K562 (cell line): Measurements from ENCODE around the gene KCTD7. TPM values are rescaled to one million over a fixed set of nuclear protein-coding genes. Genes with fewer than 3 reads are reported as not detected.

Experiments
- ASH1L ChIP-seq: fragments of 450-650 bp; IDR thresholded peaks from 2 replicates; pipeline ENCODE4 v1.6.1; 2018; ENCODE audit warnings: borderline replicate concordance, mild to moderate bottlenecking, low read depth; ENCODE audit not compliant: partially characterized antibody
- BACH1 ChIP-seq: fragments of 200-800 bp; sonication (Bioruptor generic); IDR thresholded peaks from 2 replicates; pipeline ENCODE4 v1.6.1; 2016; ENCODE audit warnings: missing genetic modification characterization, missing compliant biosample characterization
- BRCA1 ChIP-seq, 2 experiments: fragments of 450-650 bp in 1 of 2; sonication (generic) in 1 of 2; formaldehyde crosslinking in 1 of 2; IDR thresholded peaks; 2 replicates each; pipeline versions ENCODE4 v1.5.0 to v1.6.1; 2017 to 2020; ENCODE audit warnings: mild to moderate bottlenecking in 1 of 2, missing genetic modification reagents in 1 of 2
- ELF1 ChIP-seq: fragments of 200-800 bp; sonication (Bioruptor generic); IDR thresholded peaks from 2 replicates; pipeline ENCODE4 v1.6.1; 2016; ENCODE audit warnings: missing genetic modification characterization, missing compliant biosample characterization
- ELF4 ChIP-seq: fragments of 450-650 bp; formaldehyde crosslinking; IDR thresholded peaks from 2 replicates; pipeline ENCODE4 v1.4.0; 2022; ENCODE audit warnings: missing genetic modification characterization
- FOXP1 ChIP-seq: sonication (generic); formaldehyde crosslinking; IDR thresholded peaks from 2 replicates; pipeline ENCODE4 v1.8.0; 2022; ENCODE audit warnings: mild to moderate bottlenecking, missing genetic modification reagents
- NCOA6 ChIP-seq: fragments of 450-650 bp; IDR thresholded peaks from 2 replicates; pipeline ENCODE4 v1.6.1; 2017; ENCODE audit warnings: mild to moderate bottlenecking
- NR3C1 ChIP-seq: sonication (generic); formaldehyde crosslinking; IDR thresholded peaks from 2 replicates; pipeline ENCODE4 v1.8.1; 2022; ENCODE audit warnings: missing genetic modification reagents
- RBM15 ChIP-seq: fragments of 200-400 bp; formaldehyde crosslinking; IDR thresholded peaks from 2 replicates; pipeline ENCODE4 v1.6.1; 2018; ENCODE audit warnings: mild to moderate bottlenecking, low read length, moderate library complexity; ENCODE audit not compliant: insufficient read depth
- SLC30A9 ChIP-seq: fragments of 250-450 bp; sonication (Bioruptor Pico); IDR thresholded peaks from 2 replicates; pipeline ENCODE4 v1.8.0; 2022; ENCODE audit warnings: mild to moderate bottlenecking, moderate library complexity
- TEAD4 ChIP-seq, 2 experiments: sonication (generic) in 1 of 2; formaldehyde crosslinking in 1 of 2; IDR thresholded peaks; 2 replicates each; pipeline versions ENCODE4 v1.6.1 to v1.8.0; 2012 to 2022; ENCODE audit warnings: borderline replicate concordance in 1 of 2, inconsistent platforms in 1 of 2, low read length in 1 of 2, mild to moderate bottlenecking in 1 of 2, missing genetic modification reagents in 1 of 2
- ZNF79 ChIP-seq: fragments of 250-450 bp; sonication (Bioruptor Pico); IDR thresholded peaks from 2 replicates; pipeline ENCODE4 v1.4.0; 2020; ENCODE audit warnings: low read depth, mild to moderate bottlenecking, moderate library complexity
- polyA plus RNA-seq, 8 experiments: library from polyadenylated mRNA; depleted of rRNA in 4 of 8; stranded (reverse) in 5 of 8; unstranded in 3 of 8; fragments of >200 nt; fragmentation: Nextera tagmentation in 2 of 8; fragmentation: Illumina TruSeq in 1 of 8; extraction: Ambion mirVana in 2 of 8; extraction: Trizol in 1 of 8; gene quantifications; 2 replicates each; pipeline versions ENCODE4 v1.2.1 to v1.2.3, GENCODE V29; 2011 to 2014; ENCODE audit warnings: inconsistent platforms in 1 of 8, missing spikeins in 1 of 8
- total RNA-seq, 7 experiments: library from RNA; depleted of rRNA in 6 of 7; stranded (reverse); fragments of >200 nt in 6 of 7; fragmentation: Illumina TruSeq in 2 of 7; extraction: Trizol in 2 of 7; gene quantifications; 2 replicates each; pipeline versions ENCODE4 v1.2.1 to v1.2.3, GENCODE V29; 2011 to 2021; ENCODE audit warnings: low replicate concordance in 1 of 7
- TF ChIP-seq, protein P1 (sequence below): fragments of 200-400 bp; formaldehyde crosslinking; IDR thresholded peaks from 2 replicates; pipeline ENCODE4 v1.6.1; 2017; ENCODE audit warnings: mild to moderate bottlenecking, low read depth, low read length, moderate library complexity
- TF ChIP-seq, protein P2 (sequence below): fragments of 450-650 bp; IDR thresholded peaks from 2 replicates; pipeline ENCODE4 v1.6.1; 2017; ENCODE audit warnings: mild to moderate bottlenecking, moderate library complexity
- TF ChIP-seq, protein P3 (sequence below): fragments of 450-650 bp; conservative IDR thresholded peaks from 2 replicates; pipeline ENCODE4 v1.6.1; 2016; ENCODE audit warnings: missing genetic modification characterization, low read depth, mild to moderate bottlenecking, missing compliant biosample characterization, moderate library complexity
- TF ChIP-seq, protein P4 (sequence below): fragments of 450-650 bp; formaldehyde crosslinking; IDR thresholded peaks from 2 replicates; pipeline ENCODE4 v1.4.0; 2020; ENCODE audit warnings: mild to moderate bottlenecking, moderate library complexity
- TF ChIP-seq, protein P5 (sequence below): sonication (generic); formaldehyde crosslinking; IDR thresholded peaks from 2 replicates; pipeline ENCODE4 v1.5.0; 2020; ENCODE audit warnings: missing genetic modification reagents

The KCTD7 gene
- total and polyA plus RNA-seq, 9 of the 15 experiments (the other 6 are each of a cell fraction or from before 2014, with no cell fraction given): 1.5 to 26.0 (median 9.0) TPM

DNA sequence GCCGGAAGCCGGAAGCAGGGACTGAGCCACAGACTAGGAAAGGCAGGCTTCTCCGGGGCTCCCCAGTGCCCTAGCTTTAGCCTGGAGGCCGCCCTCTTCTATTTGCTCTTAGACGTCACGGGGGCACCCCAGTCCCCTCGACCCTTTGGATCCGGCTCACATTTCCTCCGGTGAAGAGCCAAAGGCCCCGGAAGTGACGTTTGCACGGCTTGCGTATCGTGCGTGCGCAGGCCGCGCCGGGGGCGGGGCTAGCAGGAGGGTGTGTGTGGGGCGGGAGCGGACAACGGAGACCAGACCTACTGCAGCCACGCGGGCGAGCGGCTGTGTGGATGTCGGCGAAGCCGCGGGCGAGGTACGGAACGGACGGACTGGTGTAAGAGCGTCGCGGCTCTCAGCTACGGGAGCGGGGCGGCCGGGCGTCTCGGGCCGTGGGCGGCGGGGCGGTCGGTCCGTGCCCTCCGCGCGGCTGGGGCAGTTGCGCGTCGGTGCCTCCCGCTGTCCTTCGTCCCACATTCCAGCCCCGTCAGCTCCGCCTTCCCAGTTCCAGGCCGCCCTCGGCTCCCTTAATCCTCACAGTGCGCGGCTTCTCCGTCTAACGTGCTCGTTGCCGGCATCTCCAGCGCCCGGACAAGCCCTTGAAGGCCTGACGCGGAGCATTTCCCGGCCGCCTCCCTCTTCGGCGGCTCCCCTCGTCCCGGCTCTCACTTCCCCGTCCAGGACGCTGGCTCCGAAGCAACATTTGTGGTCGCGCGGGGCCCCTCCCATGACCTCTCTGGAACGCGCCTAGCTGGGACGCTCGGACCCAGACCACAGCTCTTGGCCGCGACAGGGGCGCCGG is 25.8 kb downstream of the KCTD7 start (continued):
- TF ChIP-seq, protein P1, sequence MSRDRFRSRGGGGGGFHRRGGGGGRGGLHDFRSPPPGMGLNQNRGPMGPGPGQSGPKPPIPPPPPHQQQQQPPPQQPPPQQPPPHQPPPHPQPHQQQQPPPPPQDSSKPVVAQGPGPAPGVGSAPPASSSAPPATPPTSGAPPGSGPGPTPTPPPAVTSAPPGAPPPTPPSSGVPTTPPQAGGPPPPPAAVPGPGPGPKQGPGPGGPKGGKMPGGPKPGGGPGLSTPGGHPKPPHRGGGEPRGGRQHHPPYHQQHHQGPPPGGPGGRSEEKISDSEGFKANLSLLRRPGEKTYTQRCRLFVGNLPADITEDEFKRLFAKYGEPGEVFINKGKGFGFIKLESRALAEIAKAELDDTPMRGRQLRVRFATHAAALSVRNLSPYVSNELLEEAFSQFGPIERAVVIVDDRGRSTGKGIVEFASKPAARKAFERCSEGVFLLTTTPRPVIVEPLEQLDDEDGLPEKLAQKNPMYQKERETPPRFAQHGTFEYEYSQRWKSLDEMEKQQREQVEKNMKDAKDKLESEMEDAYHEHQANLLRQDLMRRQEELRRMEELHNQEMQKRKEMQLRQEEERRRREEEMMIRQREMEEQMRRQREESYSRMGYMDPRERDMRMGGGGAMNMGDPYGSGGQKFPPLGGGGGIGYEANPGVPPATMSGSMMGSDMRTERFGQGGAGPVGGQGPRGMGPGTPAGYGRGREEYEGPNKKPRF: no peak
- TF ChIP-seq, protein P2, sequence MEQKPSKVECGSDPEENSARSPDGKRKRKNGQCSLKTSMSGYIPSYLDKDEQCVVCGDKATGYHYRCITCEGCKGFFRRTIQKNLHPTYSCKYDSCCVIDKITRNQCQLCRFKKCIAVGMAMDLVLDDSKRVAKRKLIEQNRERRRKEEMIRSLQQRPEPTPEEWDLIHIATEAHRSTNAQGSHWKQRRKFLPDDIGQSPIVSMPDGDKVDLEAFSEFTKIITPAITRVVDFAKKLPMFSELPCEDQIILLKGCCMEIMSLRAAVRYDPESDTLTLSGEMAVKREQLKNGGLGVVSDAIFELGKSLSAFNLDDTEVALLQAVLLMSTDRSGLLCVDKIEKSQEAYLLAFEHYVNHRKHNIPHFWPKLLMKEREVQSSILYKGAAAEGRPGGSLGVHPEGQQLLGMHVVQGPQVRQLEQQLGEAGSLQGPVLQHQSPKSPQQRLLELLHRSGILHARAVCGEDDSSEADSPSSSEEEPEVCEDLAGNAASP: no peak
- TF ChIP-seq BACH1: no peak
- peak; percentile 80 for TF ChIP-seq NCOA6
- TF ChIP-seq FOXP1 (CRISPR knock-in tag): peak; percentile 80; the same call in 1 of the 2 replicates
- TF ChIP-seq SLC30A9: no peak
- TF ChIP-seq ELF1: peak; percentile 97
- TF ChIP-seq BRCA1 (IDR thresholded peaks at IDR 0.05): no peak
- TF ChIP-seq BRCA1 (CRISPR knock-in tag; IDR thresholded peaks at IDR 0.05): no peak
- TF ChIP-seq, protein P3, sequence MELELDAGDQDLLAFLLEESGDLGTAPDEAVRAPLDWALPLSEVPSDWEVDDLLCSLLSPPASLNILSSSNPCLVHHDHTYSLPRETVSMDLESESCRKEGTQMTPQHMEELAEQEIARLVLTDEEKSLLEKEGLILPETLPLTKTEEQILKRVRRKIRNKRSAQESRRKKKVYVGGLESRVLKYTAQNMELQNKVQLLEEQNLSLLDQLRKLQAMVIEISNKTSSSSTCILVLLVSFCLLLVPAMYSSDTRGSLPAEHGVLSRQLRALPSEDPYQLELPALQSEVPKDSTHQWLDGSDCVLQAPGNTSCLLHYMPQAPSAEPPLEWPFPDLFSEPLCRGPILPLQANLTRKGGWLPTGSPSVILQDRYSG: 0 out of 2 replicates have a peak, but pooled peaks have one; percentile 57
- TF ChIP-seq TEAD4 (IDR thresholded peaks at IDR 0.05; ENCODE audit: low read length): peak; percentile 27; the same call in 1 of the 2 replicates
- TF ChIP-seq TEAD4 (CRISPR knock-in tag; IDR thresholded peaks at IDR 0.05; ENCODE audit: borderline replicate concordance): peak; percentile 63; the same call in 1 of the 2 replicates
- no peak for TF ChIP-seq ZNF79 (CRISPR knock-in tag)
- TF ChIP-seq RBM15: no peak
- TF ChIP-seq, protein P4, sequence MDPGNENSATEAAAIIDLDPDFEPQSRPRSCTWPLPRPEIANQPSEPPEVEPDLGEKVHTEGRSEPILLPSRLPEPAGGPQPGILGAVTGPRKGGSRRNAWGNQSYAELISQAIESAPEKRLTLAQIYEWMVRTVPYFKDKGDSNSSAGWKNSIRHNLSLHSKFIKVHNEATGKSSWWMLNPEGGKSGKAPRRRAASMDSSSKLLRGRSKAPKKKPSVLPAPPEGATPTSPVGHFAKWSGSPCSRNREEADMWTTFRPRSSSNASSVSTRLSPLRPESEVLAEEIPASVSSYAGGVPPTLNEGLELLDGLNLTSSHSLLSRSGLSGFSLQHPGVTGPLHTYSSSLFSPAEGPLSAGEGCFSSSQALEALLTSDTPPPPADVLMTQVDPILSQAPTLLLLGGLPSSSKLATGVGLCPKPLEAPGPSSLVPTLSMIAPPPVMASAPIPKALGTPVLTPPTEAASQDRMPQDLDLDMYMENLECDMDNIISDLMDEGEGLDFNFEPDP: no peak
- TF ChIP-seq ASH1L: peak; percentile 51
- peak; percentile 77; the same call in 1 of the 2 replicates for TF ChIP-seq ELF4 (CRISPR knock-in tag)
- TF ChIP-seq NR3C1 (CRISPR knock-in tag): 0 out of 2 replicates have a peak, but pooled peaks have one; percentile 27
- TF ChIP-seq, protein P5, sequence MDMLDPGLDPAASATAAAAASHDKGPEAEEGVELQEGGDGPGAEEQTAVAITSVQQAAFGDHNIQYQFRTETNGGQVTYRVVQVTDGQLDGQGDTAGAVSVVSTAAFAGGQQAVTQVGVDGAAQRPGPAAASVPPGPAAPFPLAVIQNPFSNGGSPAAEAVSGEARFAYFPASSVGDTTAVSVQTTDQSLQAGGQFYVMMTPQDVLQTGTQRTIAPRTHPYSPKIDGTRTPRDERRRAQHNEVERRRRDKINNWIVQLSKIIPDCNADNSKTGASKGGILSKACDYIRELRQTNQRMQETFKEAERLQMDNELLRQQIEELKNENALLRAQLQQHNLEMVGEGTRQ (CRISPR knock-in tag): peak; percentile 69; the same call in 1 of the 2 replicates
